NCI-H2107 treated with DMSO at 0.1 percent for 48 hours (cell line): Measurements from ENCODE around the gene SIT1.

Experiments used
- DNase-seq: peaks from one replicate; lab custom pipeline; 2025; ENCODE audit not compliant: unreplicated experiment; lab: John Stamatoyannopoulos, UW

Gene SIT1

GRCh38 chr9:35650341-35651158 lies at the start of gene SIT1:
Gene SIT1 (minus strand): TSS chr9:35650931. CDS start chr9:35650853, 78 bp downstream.
- no peak for DNase-seq

GRCh38 chr9:35700031-35700430 lies 49.3 kb upstream of the SIT1 start:
- DNase-seq, result no peak

GRCh38 chr9:35698231-35698630 lies 47.5 kb upstream of the SIT1 start:
- DNase-seq, result no peak

- no peak for DNase-seq
Observed at GRCh38 chr9:35697486-35697885, 46.8 kb upstream of the SIT1 start.

- DNase-seq, result peak; percentile 7
Observed at GRCh38 chr9:35696520-35697215, 45.9 kb upstream of the SIT1 start.

- no peak for DNase-seq
Observed at GRCh38 chr9:35695943-35696401, 45.2 kb upstream of the SIT1 start.

GRCh38 chr9:35691757-35692301 lies 41.1 kb upstream of the SIT1 start:
- DNase-seq, result no peak

GRCh38 chr9:35691334-35691650 lies 40.6 kb upstream of the SIT1 start:
- DNase-seq, result no peak

GRCh38 chr9:35690614-35691333 lies 40.0 kb upstream of the SIT1 start:
- peak; percentile 8 for DNase-seq

- no peak for DNase-seq
Observed at GRCh38 chr9:35690294-35690613, 39.5 kb upstream of the SIT1 start.

GRCh38 chr9:35689542-35690293 lies 39.0 kb upstream of the SIT1 start, which contains the start of gene TPM2:
Gene TPM2 (minus strand): TSS chr9:35689925. CDS start chr9:35689817, 108 bp downstream.
- no peak for DNase-seq

- no peak for DNase-seq
Observed at GRCh38 chr9:35688558-35689541, 38.1 kb upstream of the SIT1 start.

GRCh38 chr9:35687972-35688557 lies 37.3 kb upstream of the SIT1 start:
- no peak for DNase-seq

- no peak for DNase-seq
Observed at GRCh38 chr9:35687306-35687705, 36.6 kb upstream of the SIT1 start.

- no peak for DNase-seq
Observed at GRCh38 chr9:35686222-35687203, 35.8 kb upstream of the SIT1 start.

GRCh38 chr9:35685506-35685905 lies 34.8 kb upstream of the SIT1 start:
- no peak for DNase-seq

- DNase-seq, result no peak
Observed at GRCh38 chr9:35684921-35685320, 34.2 kb upstream of the SIT1 start.

GRCh38 chr9:35683323-35683722 lies 32.6 kb upstream of the SIT1 start:
- peak; percentile 36 for DNase-seq
